ENCODE measurements around the gene ZSWIM5.
"Not testable (repeated sequence)": the region's sequence is repeated elsewhere in the genome, so short reads cannot be mapped to it uniquely, and the experiment has no call there.

Gene ZSWIM5

GRCh38 chr1:45230537-45230936 lies 24.1 kb upstream of the ZSWIM5 start:
- no peak for TF ChIP-seq CTCF (conservative IDR thresholded peaks at IDR 0.05; ENCODE audit: low read depth, low read length)
- Histone ChIP-seq H3K79me2 (ENCODE audit: insufficient read depth, low read depth) (no peaks in the 10 kb centered on the region), H2AFZ (ENCODE audit: low read depth) (no peak overlapping the region), H3K27ac (no peak overlapping the region), H3K4me2 (no peak overlapping the region), H3K9ac (no peak overlapping the region), H3K36me3 (ENCODE audit: insufficient read depth) (no peaks in the 10 kb centered on the region), H3K4me1 (ENCODE audit: low read depth, poor library complexity, severe bottlenecking) (no peaks in the 10 kb centered on the region), H3K4me3 (IDR thresholded peaks at IDR 0.05; ENCODE audit: insufficient read depth, low read depth, low read length) (no peak overlapping the region), H3K27me3 (ENCODE audit: insufficient read depth, low read depth) (no peaks in the 10 kb centered on the region), H4K20me1 (ENCODE audit: insufficient read depth) (no peaks in the 10 kb centered on the region)

- H3K27me3 ChIP-seq (ENCODE audit: insufficient read depth, low read depth): no peaks in the 10 kb centered on the region
- no peaks in the 10 kb centered on the region for H4K20me1 ChIP-seq (ENCODE audit: insufficient read depth)
- TF ChIP-seq CTCF (conservative IDR thresholded peaks at IDR 0.05; ENCODE audit: low read depth, low read length): no peak
- no peak overlapping the region for H2AFZ ChIP-seq (ENCODE audit: low read depth)
- no peak overlapping the region for H3K27ac ChIP-seq
- no peaks in the 10 kb centered on the region for H3K79me2 ChIP-seq (ENCODE audit: insufficient read depth, low read depth)
- no peaks in the 10 kb centered on the region for H3K4me1 ChIP-seq (ENCODE audit: low read depth, poor library complexity, severe bottlenecking)
- H3K4me2 ChIP-seq: no peak overlapping the region
- no peaks in the 10 kb centered on the region for H3K36me3 ChIP-seq (ENCODE audit: insufficient read depth)
- H3K4me3 ChIP-seq (IDR thresholded peaks at IDR 0.05; ENCODE audit: insufficient read depth, low read depth, low read length): no peak overlapping the region
- H3K9ac ChIP-seq: no peak overlapping the region
Measured at GRCh38 chr1:45225598-45225997, 19.2 kb upstream of the ZSWIM5 start.

- H3K4me2 ChIP-seq; H3K4me1 ChIP-seq (ENCODE audit: low read depth, poor library complexity, severe bottlenecking); H3K27ac ChIP-seq; H3K27me3 ChIP-seq (ENCODE audit: insufficient read depth, low read depth); H2AFZ ChIP-seq (ENCODE audit: low read depth); H3K4me3 ChIP-seq (IDR thresholded peaks at IDR 0.05; ENCODE audit: insufficient read depth, low read depth, low read length); H3K79me2 ChIP-seq (ENCODE audit: insufficient read depth, low read depth); H3K36me3 ChIP-seq (ENCODE audit: insufficient read depth); H4K20me1 ChIP-seq (ENCODE audit: insufficient read depth); H3K9ac ChIP-seq: not testable (repeated sequence)
Measured at GRCh38 chr1:45223710-45224109, 17.3 kb upstream of the ZSWIM5 start.

- Histone ChIP-seq H3K27me3 (ENCODE audit: insufficient read depth, low read depth) (no peaks in the 10 kb centered on the region), H3K79me2 (ENCODE audit: insufficient read depth, low read depth) (no peaks in the 10 kb centered on the region), H3K27ac (no peak overlapping the region), H3K4me1 (ENCODE audit: low read depth, poor library complexity, severe bottlenecking) (no peaks in the 10 kb centered on the region), H3K4me2 (no peak overlapping the region), H3K36me3 (ENCODE audit: insufficient read depth) (no peaks in the 10 kb centered on the region), H4K20me1 (ENCODE audit: insufficient read depth) (no peaks in the 10 kb centered on the region), H3K9ac (no peak overlapping the region), H3K4me3 (IDR thresholded peaks at IDR 0.05; ENCODE audit: insufficient read depth, low read depth, low read length) (no peak overlapping the region), H2AFZ (ENCODE audit: low read depth) (no peak overlapping the region)
- TF ChIP-seq CTCF (conservative IDR thresholded peaks at IDR 0.05; ENCODE audit: low read depth, low read length): no peak
Measured at GRCh38 chr1:45221716-45222115, 15.3 kb upstream of the ZSWIM5 start.

- Histone ChIP-seq H3K79me2 (ENCODE audit: insufficient read depth, low read depth) (no peaks in the 10 kb centered on the region), H3K27ac (no peak overlapping the region), H3K4me1 (ENCODE audit: low read depth, poor library complexity, severe bottlenecking) (no peaks in the 10 kb centered on the region), H3K9ac (no peak overlapping the region), H3K36me3 (ENCODE audit: insufficient read depth) (no peaks in the 10 kb centered on the region), H3K27me3 (ENCODE audit: insufficient read depth, low read depth) (no peaks in the 10 kb centered on the region), H3K4me2 (no peak overlapping the region), H3K4me3 (IDR thresholded peaks at IDR 0.05; ENCODE audit: insufficient read depth, low read depth, low read length) (no peak overlapping the region), H2AFZ (ENCODE audit: low read depth) (no peak overlapping the region), H4K20me1 (ENCODE audit: insufficient read depth) (no peaks in the 10 kb centered on the region)
- no peak for TF ChIP-seq CTCF (conservative IDR thresholded peaks at IDR 0.05; ENCODE audit: low read depth, low read length)
Measured at GRCh38 chr1:45216861-45217260, 10.5 kb upstream of the ZSWIM5 start.

Data from KMS-11 (cell line).